Measurements from ENCODE around the gene BPIFB6.

BPIFB6 gene

GRCh38 chr20:32997431-32997830 is 34.0 kb upstream of the BPIFB6 start:
- Histone ChIP-seq H3K9me3 (ENCODE audit: severe bottlenecking) (peaks cover 11% of the 10 kb centered on the region), H3K4me3 (ENCODE audit: low read depth, low read length) (no peak overlapping the region), H3K27me3 (ENCODE audit: insufficient read depth, low read depth, severe bottlenecking) (no peaks in the 10 kb centered on the region), H3K27ac (no peak overlapping the region), H3K36me3 (no peaks in the 10 kb centered on the region)
- TF ChIP-seq CTCF (IDR thresholded peaks at IDR 0.05; ENCODE audit: low read depth, low read length), result no peak
- no peak for DNase-seq

DNA sequence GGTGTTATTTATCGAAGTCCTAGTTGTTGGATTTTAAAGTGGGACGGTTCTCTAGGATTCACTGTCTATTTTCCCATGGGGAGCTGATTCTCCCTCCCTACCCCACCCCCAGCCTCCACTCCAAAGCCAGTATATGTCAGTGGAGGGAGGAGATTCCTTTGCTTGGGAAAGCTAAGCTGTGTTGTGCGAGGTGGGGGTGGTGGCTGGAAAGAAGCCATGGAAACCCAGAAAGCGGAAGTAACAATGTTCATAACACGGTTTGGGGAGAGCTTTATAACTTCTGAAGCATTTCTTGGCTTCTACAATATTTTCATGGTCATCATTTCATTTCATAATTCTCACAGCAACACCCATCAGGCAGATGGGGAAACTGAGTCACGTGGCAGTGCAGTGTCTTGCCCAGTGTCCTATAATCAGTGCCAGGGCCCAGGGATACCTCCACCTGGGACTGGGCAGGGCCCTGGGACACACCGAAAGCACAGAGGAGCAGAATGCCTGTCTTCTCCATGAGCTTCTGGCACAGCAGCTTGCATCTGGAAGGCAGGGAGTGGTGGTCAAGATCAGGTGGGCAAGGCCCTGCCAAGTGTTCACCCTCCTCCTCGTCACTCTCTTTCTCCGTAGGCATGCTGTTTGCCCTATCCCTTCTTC is 31.7 kb upstream of the BPIFB6 start:
- no peak overlapping the region for H3K27ac ChIP-seq
- H3K36me3 ChIP-seq, result no peaks in the 10 kb centered on the region
- TF ChIP-seq CTCF (IDR thresholded peaks at IDR 0.05; ENCODE audit: low read depth, low read length), result no peak
- peaks cover 10% of the 10 kb centered on the region for H3K9me3 ChIP-seq (ENCODE audit: severe bottlenecking)
- no peak for DNase-seq
- no peak overlapping the region for H3K4me3 ChIP-seq (ENCODE audit: low read depth, low read length)
- no peaks in the 10 kb centered on the region for H3K27me3 ChIP-seq (ENCODE audit: insufficient read depth, low read depth, severe bottlenecking)

- Histone ChIP-seq H3K27me3 (ENCODE audit: insufficient read depth, low read depth, severe bottlenecking) (no peaks in the 10 kb centered on the region), H3K4me3 (ENCODE audit: low read depth, low read length) (no peak overlapping the region), H3K27ac (no peak overlapping the region), H3K36me3 (no peaks in the 10 kb centered on the region), H3K9me3 (ENCODE audit: severe bottlenecking) (peaks cover 5% of the 10 kb centered on the region)
- DNase-seq, result no peak
- TF ChIP-seq CTCF (IDR thresholded peaks at IDR 0.05; ENCODE audit: low read depth, low read length), result no peak
Observed at GRCh38 chr20:33000802-33001466, 30.5 kb upstream of the BPIFB6 start.

GRCh38 chr20:33002087-33002808 is 29.2 kb upstream of the BPIFB6 start:
- Histone ChIP-seq H3K4me3 (ENCODE audit: low read depth, low read length) (no peak overlapping the region), H3K27ac (no peak overlapping the region), H3K9me3 (ENCODE audit: severe bottlenecking) (peaks cover 5% of the 10 kb centered on the region), H3K36me3 (no peaks in the 10 kb centered on the region), H3K27me3 (ENCODE audit: insufficient read depth, low read depth, severe bottlenecking) (no peaks in the 10 kb centered on the region)
- TF ChIP-seq CTCF (IDR thresholded peaks at IDR 0.05; ENCODE audit: low read depth, low read length), result no peak
- DNase-seq, result no peak

GRCh38 chr20:33004141-33004751 is 27.2 kb upstream of the BPIFB6 start, which contains the start of gene SUN5:
TSS of gene SUN5 (minus strand) at chr20:33004433. CDS start at chr20:33004340, 93 bp downstream.
- no peaks in the 10 kb centered on the region for H3K36me3 ChIP-seq

More at GRCh38 chr20:33004141-33004751, 27.2 kb upstream of the BPIFB6 start, which contains the start of gene SUN5:
- Histone ChIP-seq H3K4me3 (ENCODE audit: low read depth, low read length) (no peak within 1 kb of the TSS), H3K27me3 (ENCODE audit: insufficient read depth, low read depth, severe bottlenecking) (no peaks in the 10 kb centered on the region), H3K9me3 (ENCODE audit: severe bottlenecking) (peaks cover 5% of the 10 kb centered on the region), H3K27ac (no peak within 1 kb of the TSS)
- TF ChIP-seq CTCF (IDR thresholded peaks at IDR 0.05; ENCODE audit: low read depth, low read length), result no peak
- no peak for DNase-seq

All from WERI-Rb-1 (cell line).